ENCODE measurements around the gene FAM163B. TPM values are rescaled to one million over a fixed set of nuclear protein-coding genes. Genes with fewer than 3 reads are reported as not detected.

Gene FAM163B
- total RNA-seq, 1 experiment from 2014 or later: not detected

GRCh38 chr9:133613432-133613831 is 4.2 kb upstream of the FAM163B start:
- no peaks in the 10 kb centered on the region for H3K9me3 Mint-ChIP-seq (ENCODE audit: unreplicated experiment)
- H3K4me1 ChIP-seq: no peaks in the 10 kb centered on the region
- no peaks in the 10 kb centered on the region for H3K9me3 ChIP-seq
- no peaks in the 10 kb centered on the region for H3K36me3 ChIP-seq (ENCODE audit: control insufficient read depth, insufficient read depth, low read length)
- H3K4me1 Mint-ChIP-seq (ENCODE audit: low read depth, unreplicated experiment): no peaks in the 10 kb centered on the region
- intact Hi-C loops (cut with micrococcal nuclease; ENCODE audit: unreplicated experiment): no loop called here
- H3K4me3 ChIP-seq (ENCODE audit: low read depth, low read length): no peak overlapping the region
- no TSS peak for BruUV-seq (replicated peaks)
- H3K27ac Mint-ChIP-seq (ENCODE audit: unreplicated experiment): no peak overlapping the region
- ChIA-PET POLR2A (no interaction called here), CTCF (no interaction called here)
- H3K36me3 Mint-ChIP-seq (ENCODE audit: insufficient read depth, unreplicated experiment): no peaks in the 10 kb centered on the region
- no peak for DNase-seq
- TF ChIP-seq CTCF (IDR thresholded peaks at IDR 0.05; ENCODE audit: insufficient read depth in 1 of 2, low read depth in 1 of 2, low read length in 1 of 2, severe bottlenecking in 1 of 2, unreplicated experiment in 1 of 2): no peak
- peaks cover 18% of the 10 kb centered on the region for H3K27me3 Mint-ChIP-seq (ENCODE audit: insufficient read depth, unreplicated experiment)
- no peaks in the 10 kb centered on the region; the same call in 1 of the 2 replicates for H3K27me3 ChIP-seq (replicated peaks; ENCODE audit: control insufficient read depth, insufficient read depth, low read length)
- H3K4me3 Mint-ChIP-seq (ENCODE audit: unreplicated experiment): no peak overlapping the region

DNA sequence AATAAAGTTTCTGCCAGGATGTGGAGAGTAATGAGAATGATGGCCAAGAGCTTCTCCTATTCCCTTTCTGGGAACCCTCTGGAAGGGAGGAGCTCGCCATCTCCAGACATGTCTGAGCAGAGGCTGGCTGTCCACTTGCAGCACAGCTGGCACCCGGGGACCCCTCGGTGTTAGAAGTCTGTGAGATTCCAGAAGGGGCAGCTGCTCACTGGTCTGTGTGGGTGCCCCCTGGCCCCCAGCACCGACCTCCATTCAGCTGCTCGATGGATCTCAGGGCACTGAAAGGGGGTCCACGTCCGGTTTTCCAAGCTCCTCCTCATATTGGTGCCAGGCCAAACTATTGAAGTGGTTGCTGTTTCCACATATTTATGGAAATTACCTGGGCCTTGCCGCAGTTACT is 3.6 kb upstream of the FAM163B start:
- CTCF ChIA-PET: interaction anchor here (0.6 kb wide), 1 partner anchor 116 kb away, joined by 6 read pairs; no protein-coding TSS in a partner anchor
- no TSS peak for BruUV-seq (replicated peaks)
- Mint-ChIP-seq H3K4me1 (ENCODE audit: low read depth, unreplicated experiment) (no peaks in the 10 kb centered on the region), H3K27ac (ENCODE audit: unreplicated experiment) (no peak overlapping the region), H3K27me3 (ENCODE audit: insufficient read depth, unreplicated experiment) (peaks cover 14% of the 10 kb centered on the region), H3K4me3 (ENCODE audit: unreplicated experiment) (no peak overlapping the region), H3K9me3 (ENCODE audit: unreplicated experiment) (no peaks in the 10 kb centered on the region), H3K36me3 (ENCODE audit: insufficient read depth, unreplicated experiment) (no peaks in the 10 kb centered on the region)
- no peaks in the 10 kb centered on the region for H3K9me3 ChIP-seq
- DNase-seq: no peak
- H3K36me3 ChIP-seq (ENCODE audit: control insufficient read depth, insufficient read depth, low read length): no peaks in the 10 kb centered on the region
- H3K4me1 ChIP-seq: no peaks in the 10 kb centered on the region
- POLR2A ChIA-PET: no interaction called here
- intact Hi-C loops (cut with micrococcal nuclease; ENCODE audit: unreplicated experiment): no loop called here
- no peak overlapping the region for H3K4me3 ChIP-seq (ENCODE audit: low read depth, low read length)
- TF ChIP-seq CTCF (IDR thresholded peaks at IDR 0.05; ENCODE audit: insufficient read depth in 1 of 2, low read depth in 1 of 2, low read length in 1 of 2, severe bottlenecking in 1 of 2, unreplicated experiment in 1 of 2): no peak
- H3K27me3 ChIP-seq (replicated peaks; ENCODE audit: control insufficient read depth, insufficient read depth, low read length): no peaks in the 10 kb centered on the region; the same call in none of the 2 replicates

DNA sequence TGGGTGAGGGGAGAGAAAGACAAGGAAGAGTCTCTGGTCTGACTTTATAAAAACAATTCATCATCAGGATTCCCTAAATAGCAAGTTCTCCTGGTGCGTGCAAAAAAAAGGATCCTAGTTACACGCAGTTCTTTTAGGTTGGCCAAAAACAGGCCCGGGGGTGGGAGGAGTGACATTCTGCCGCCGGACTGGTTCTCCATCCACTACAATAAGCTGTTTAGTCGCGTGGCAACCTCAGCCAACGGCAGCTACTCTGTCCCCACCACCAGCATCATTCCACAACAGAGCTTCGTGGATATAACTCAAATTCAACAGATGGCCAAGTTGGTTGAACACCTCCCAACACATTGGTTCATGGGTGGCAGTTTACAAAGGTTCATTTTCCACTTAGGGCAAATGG is 2.9 kb upstream of the FAM163B start:
- Histone ChIP-seq H3K27me3 (replicated peaks; ENCODE audit: control insufficient read depth, insufficient read depth, low read length) (no peaks in the 10 kb centered on the region; the same call in none of the 2 replicates), H3K9me3 (no peaks in the 10 kb centered on the region), H3K36me3 (ENCODE audit: control insufficient read depth, insufficient read depth, low read length) (no peaks in the 10 kb centered on the region), H3K4me3 (ENCODE audit: low read depth, low read length) (no peak overlapping the region), H3K4me1 (no peaks in the 10 kb centered on the region)
- BruUV-seq (replicated peaks): no TSS peak
- DNase-seq: no peak
- intact Hi-C loops (cut with micrococcal nuclease; ENCODE audit: unreplicated experiment): no loop called here
- Mint-ChIP-seq H3K9me3 (ENCODE audit: unreplicated experiment) (no peaks in the 10 kb centered on the region), H3K27me3 (ENCODE audit: insufficient read depth, unreplicated experiment) (peaks cover 12% of the 10 kb centered on the region), H3K36me3 (ENCODE audit: insufficient read depth, unreplicated experiment) (no peaks in the 10 kb centered on the region), H3K27ac (ENCODE audit: unreplicated experiment) (no peak overlapping the region), H3K4me1 (ENCODE audit: low read depth, unreplicated experiment) (no peaks in the 10 kb centered on the region), H3K4me3 (ENCODE audit: unreplicated experiment) (no peak overlapping the region)
- POLR2A ChIA-PET: interaction anchor here (0.6 kb wide), 1 partner anchor 58 kb away, joined by 8 read pairs; no protein-coding TSS in a partner anchor
- CTCF ChIA-PET: interaction anchor here (0.6 kb wide), 1 partner anchor 116 kb away, joined by 6 read pairs; no protein-coding TSS in a partner anchor
- no peak for TF ChIP-seq CTCF (IDR thresholded peaks at IDR 0.05; ENCODE audit: insufficient read depth in 1 of 2, low read depth in 1 of 2, low read length in 1 of 2, severe bottlenecking in 1 of 2, unreplicated experiment in 1 of 2)
